Epidermal melanocyte (primary cell): ENCODE results near the gene PTPRN2.
"Not testable (repeated sequence)": the region's sequence is repeated elsewhere in the genome, so short reads cannot be mapped to it uniquely, and the experiment has no call there.

Experiments used
- DNase-seq: peaks from one replicate; pipeline ENCODE4 v3.0.0; 2011; ENCODE audit warnings: low spot score; ENCODE audit not compliant: insufficient read length

The PTPRN2 gene

GRCh38 chr7:158388072-158388471 is 199.6 kb downstream of the PTPRN2 start:
- DNase-seq, result no peak

GRCh38 chr7:158387546-158387891 is 200.1 kb downstream of the PTPRN2 start:
- DNase-seq, result no peak

GRCh38 chr7:158386866-158387545 is 200.6 kb downstream of the PTPRN2 start:
- DNase-seq, result no peak

GRCh38 chr7:158386355-158386618 is 201.3 kb downstream of the PTPRN2 start:
- DNase-seq, result no peak

- not testable (repeated sequence) for DNase-seq
Observed at GRCh38 chr7:158385496-158386354, 201.9 kb downstream of the PTPRN2 start.

GRCh38 chr7:158384746-158385145 is 202.9 kb downstream of the PTPRN2 start:
- DNase-seq, result no peak

- no peak for DNase-seq
Observed at GRCh38 chr7:158383665-158384064, 204.0 kb downstream of the PTPRN2 start.

GRCh38 chr7:158382363-158383254 is 205.0 kb downstream of the PTPRN2 start:
- DNase-seq, result no peak

GRCh38 chr7:158381956-158382355 is 205.7 kb downstream of the PTPRN2 start:
- DNase-seq, result no peak

GRCh38 chr7:158378978-158379377 is 208.6 kb downstream of the PTPRN2 start:
- DNase-seq, result no peak

GRCh38 chr7:158377800-158378623 is 209.6 kb downstream of the PTPRN2 start:
- DNase-seq, result no peak

- not testable (repeated sequence) for DNase-seq
Observed at GRCh38 chr7:158376839-158377186, 210.8 kb downstream of the PTPRN2 start.

- DNase-seq, result not testable (repeated sequence)
Observed at GRCh38 chr7:158376146-158376838, 211.3 kb downstream of the PTPRN2 start.

- no peak for DNase-seq
Observed at GRCh38 chr7:158375034-158375433, 212.6 kb downstream of the PTPRN2 start.

GRCh38 chr7:158374586-158374985 is 213.0 kb downstream of the PTPRN2 start:
- DNase-seq, result no peak

- no peak for DNase-seq
Observed at GRCh38 chr7:158374146-158374545, 213.5 kb downstream of the PTPRN2 start.

- no peak for DNase-seq
Observed at GRCh38 chr7:158373476-158374133, 214.0 kb downstream of the PTPRN2 start.

GRCh38 chr7:158372400-158373342 is 215.0 kb downstream of the PTPRN2 start:
- DNase-seq, result no peak

GRCh38 chr7:158371856-158372255 is 215.8 kb downstream of the PTPRN2 start:
- DNase-seq, result no peak
